ENCODE measurements around the gene CCDC13. TPM values are rescaled to one million over a fixed set of nuclear protein-coding genes. Genes with fewer than 3 reads are reported as not detected.

The CCDC13 gene, protein sequence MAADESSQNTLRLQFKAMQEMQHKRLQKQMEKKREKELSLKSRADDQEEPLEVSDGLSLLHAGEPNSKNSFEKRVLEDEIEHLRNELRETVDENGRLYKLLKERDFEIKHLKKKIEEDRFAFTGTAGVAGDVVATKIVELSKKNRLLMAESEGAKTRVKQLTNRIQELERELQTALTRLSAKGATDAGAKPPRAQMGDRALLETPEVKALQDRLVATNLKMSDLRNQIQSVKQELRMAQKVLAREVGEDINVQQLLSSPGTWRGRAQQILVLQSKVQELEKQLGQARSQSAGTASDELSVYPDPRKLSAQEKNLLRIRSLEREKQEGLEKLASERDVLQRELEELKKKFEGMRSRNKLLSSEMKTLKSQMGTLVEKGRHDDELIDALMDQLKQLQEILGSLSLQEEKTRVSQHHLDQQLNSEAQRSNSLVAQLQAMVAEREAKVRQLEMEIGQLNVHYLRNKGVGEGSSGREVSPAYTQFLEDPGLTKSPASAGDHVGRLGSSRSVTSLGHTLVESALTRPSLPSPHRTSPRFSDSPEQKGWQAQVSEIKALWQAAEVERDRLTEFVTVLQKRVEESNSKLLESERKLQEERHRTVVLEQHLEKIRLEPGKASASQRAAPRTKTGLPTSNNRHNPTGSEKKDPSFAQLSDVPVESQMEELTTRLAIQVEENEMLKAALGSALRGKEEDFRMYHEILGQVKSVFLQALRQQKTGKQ
- total RNA-seq, result 0.25 and 0.33 TPM in 2 replicates

DNA sequence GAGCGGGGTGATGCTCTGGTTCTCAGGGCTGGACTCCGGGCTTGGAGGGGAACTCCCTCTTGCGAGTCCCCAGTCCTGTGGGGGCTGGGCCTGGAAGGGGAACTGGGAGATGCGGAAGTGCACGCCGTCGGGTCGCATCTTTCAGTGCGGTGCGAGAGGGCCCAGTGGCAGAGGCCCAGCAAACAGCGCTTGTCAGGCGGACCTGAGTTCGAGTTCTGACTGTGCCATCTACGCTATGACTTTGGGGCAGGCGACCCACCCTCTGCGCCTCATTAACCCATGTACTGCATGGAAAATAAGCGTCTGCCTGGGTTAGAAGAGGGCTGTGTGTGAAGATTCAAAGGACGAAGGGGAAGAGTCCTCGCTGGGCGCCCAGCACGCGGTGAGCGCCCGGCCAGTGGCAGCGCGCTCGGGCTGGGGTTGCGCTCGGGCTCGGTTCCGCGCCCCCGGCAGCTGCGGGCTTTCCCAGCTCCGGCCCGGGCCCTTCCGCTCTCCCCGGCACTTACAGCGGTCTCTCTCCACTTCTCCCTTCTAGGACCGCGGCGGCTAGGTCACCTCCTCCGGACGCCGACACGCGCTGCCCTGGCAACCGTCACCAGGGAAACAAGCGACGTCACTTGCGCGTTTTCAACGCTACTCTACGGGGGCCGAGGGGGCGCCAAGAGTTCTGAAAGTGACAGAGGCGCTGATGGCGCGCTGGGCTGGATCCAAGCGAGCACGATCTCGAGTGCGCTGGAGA is at the start of gene CCDC13:
TSS of gene CCDC13 (minus strand) at position 584 of the 739 bp plus-strand sequence. CDS start 14,908 bp downstream, outside the sequence.

DNA sequence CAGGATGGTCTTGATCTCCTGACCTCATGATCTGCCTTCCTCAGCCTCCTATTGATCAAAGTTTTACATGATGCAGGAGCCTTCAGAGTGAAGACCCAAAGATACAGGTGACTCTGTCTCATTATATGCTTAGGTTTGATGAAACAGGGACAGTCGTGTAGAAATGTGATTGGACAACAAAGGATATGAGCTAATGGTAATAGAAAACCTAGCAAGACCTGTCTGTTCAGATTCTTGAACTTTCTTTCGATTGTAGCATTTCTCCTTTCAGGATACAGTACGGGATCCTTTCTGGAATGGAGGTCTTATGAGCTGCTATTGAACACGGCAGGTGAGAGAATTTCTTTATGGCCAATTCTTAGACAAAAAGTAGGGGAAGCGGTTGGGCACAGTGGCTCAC is 36.1 kb upstream of the CCDC13 start, which contains the start of gene ACKR2:
TSS of gene ACKR2 (plus strand) at position 244 of the 400 bp plus-strand sequence. CDS start 55,058 bp downstream, outside the sequence.

DNA sequence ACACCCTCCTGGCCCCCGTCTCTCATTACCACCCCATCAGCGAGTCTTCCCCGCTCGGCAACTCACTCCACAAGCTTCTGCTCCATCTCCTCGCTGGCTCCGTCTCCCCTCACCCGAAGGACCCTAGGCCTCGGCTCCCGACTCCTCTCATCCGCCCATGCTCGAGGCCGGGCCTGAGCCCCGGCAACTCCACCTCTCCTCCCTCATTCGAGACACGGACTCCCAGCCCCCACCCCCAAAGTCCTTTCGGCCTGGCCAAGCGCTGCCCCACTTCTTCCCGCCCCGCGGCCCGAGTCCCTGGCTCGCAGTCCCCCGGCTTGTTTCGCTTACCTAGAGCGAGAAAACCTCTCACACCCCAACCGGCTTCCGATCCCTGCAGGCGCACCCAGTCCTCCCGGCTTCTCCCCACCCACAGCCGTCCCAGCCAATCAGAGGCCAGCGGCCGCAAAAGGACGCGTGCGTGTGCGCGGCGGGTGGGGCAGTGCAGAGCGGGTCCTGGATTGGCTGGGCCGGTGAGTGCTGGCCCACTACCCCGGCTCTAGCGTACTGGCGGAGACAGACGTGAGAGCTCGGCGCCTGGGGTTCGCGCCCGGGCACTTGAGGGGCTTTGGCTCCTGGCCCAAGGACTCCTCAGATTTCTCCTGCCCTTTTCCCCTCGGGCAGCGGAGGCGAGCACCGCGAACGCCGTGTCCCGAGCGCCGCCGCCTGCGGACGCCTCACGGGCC is 31.2 kb upstream of the CCDC13 start, which contains the start of gene HIGD1A:
TSS of gene HIGD1A (minus strand) at position 385 of the 725 bp plus-strand sequence. CDS start 10,237 bp downstream, outside the sequence.

Other genes with a start within 250 kb of the CCDC13 start
- 40.7 and 50.2 TPM in 2 replicates for gene SEC22C, start 191.3 kb downstream of the CCDC13 start, total RNA-seq
- gene SS18L2, start 182.4 kb downstream of the CCDC13 start, total RNA-seq, result 12.3 and 22.0 TPM in 2 replicates
- 9.6 and 13.3 TPM in 2 replicates for gene NKTR, start 172.6 kb downstream of the CCDC13 start, total RNA-seq
- 9.5 and 19.5 TPM in 2 replicates for gene ZBTB47, start 119.6 kb downstream of the CCDC13 start, total RNA-seq
- gene KLHL40, start 87.7 kb downstream of the CCDC13 start, total RNA-seq, result not detected in 2 replicates
- not detected in 2 replicates for gene HHATL, start 70.5 kb downstream of the CCDC13 start, total RNA-seq
- 54.5 and 103 TPM in 2 replicates for gene HIGD1A, start 31.2 kb upstream of the CCDC13 start, total RNA-seq
- 0.89 TPM in 1 of 2 replicates, not detected in the other for gene ACKR2, start 36.2 kb upstream of the CCDC13 start, total RNA-seq
- gene CYP8B1, start 102.6 kb upstream of the CCDC13 start, total RNA-seq, result not detected in 2 replicates
- 1.1 and 1.8 TPM in 2 replicates for gene ZNF662, start 132.9 kb upstream of the CCDC13 start, total RNA-seq
- gene GASK1A, start 206.1 kb upstream of the CCDC13 start, total RNA-seq, result 0.33 and 0.51 TPM in 2 replicates

All from mesangial cell (primary cell).